ENCODE results near the gene ZNF609.
"Not testable (repeated sequence)": the region's sequence is repeated elsewhere in the genome, so short reads cannot be mapped to it uniquely, and the experiment has no call there.

The ZNF609 gene

GRCh38 chr15:64589435-64590084 lies 129.2 kb downstream of the ZNF609 start:
- no peak for DNase-seq

GRCh38 chr15:64592845-64593244 lies 132.5 kb downstream of the ZNF609 start:
- DNase-seq = not testable (repeated sequence)

- no peak for DNase-seq
Observed at GRCh38 chr15:64596701-64597476, 136.5 kb downstream of the ZNF609 start.

GRCh38 chr15:64597477-64597822 lies 137.1 kb downstream of the ZNF609 start:
- no peak for DNase-seq

GRCh38 chr15:64599226-64599625 lies 138.8 kb downstream of the ZNF609 start:
- no peak for DNase-seq

- no peak for DNase-seq
Observed at GRCh38 chr15:64599716-64600115, 139.3 kb downstream of the ZNF609 start.

GRCh38 chr15:64600794-64601193 lies 140.4 kb downstream of the ZNF609 start:
- DNase-seq = no peak

GRCh38 chr15:64604319-64604718 lies 143.9 kb downstream of the ZNF609 start:
- DNase-seq = no peak

- not testable (repeated sequence) for DNase-seq
Observed at GRCh38 chr15:64607416-64607815, 147.0 kb downstream of the ZNF609 start.

GRCh38 chr15:64610257-64610919 lies 150.0 kb downstream of the ZNF609 start:
- no peak for DNase-seq

- no peak for DNase-seq
Observed at GRCh38 chr15:64611085-64611725, 150.8 kb downstream of the ZNF609 start.

GRCh38 chr15:64614519-64614918 lies 154.1 kb downstream of the ZNF609 start:
- no peak for DNase-seq

- DNase-seq = no peak
Observed at GRCh38 chr15:64617727-64618126, 157.3 kb downstream of the ZNF609 start.

GRCh38 chr15:64618138-64618537 lies 157.8 kb downstream of the ZNF609 start:
- no peak for DNase-seq

- DNase-seq = no peak
Observed at GRCh38 chr15:64618540-64618939, 158.2 kb downstream of the ZNF609 start.

GRCh38 chr15:64619880-64620839 lies 159.8 kb downstream of the ZNF609 start:
- DNase-seq = no peak

GRCh38 chr15:64621056-64621455 lies 160.7 kb downstream of the ZNF609 start:
- no peak for DNase-seq

- peak; percentile 48 for DNase-seq
Observed at GRCh38 chr15:64622410-64623260, 162.3 kb downstream of the ZNF609 start.

GRCh38 chr15:64623347-64623996 lies 163.1 kb downstream of the ZNF609 start:
- DNase-seq = no peak

- DNase-seq = no peak
Observed at GRCh38 chr15:64624242-64624641, 163.9 kb downstream of the ZNF609 start.

GRCh38 chr15:64629063-64629462 lies 168.7 kb downstream of the ZNF609 start:
- no peak for DNase-seq

Data from activated CD4-positive, CD25-positive, alpha-beta regulatory T cell treated with anti-CD3 and anti-CD28 coated beads, Interleukin-2, amount 50 U/mL, for 72 hours (primary cell).